Islet of Langerhans (tissue), 1 donor: ENCODE data around the gene ANKRD24.
"Not testable (repeated sequence)": the region's sequence is repeated elsewhere in the genome, so short reads cannot be mapped to it uniquely, and the experiment has no call there.

Experiments
- FAIRE-seq: peaks from one replicate; lab custom pipeline; 2011; peaks lifted over from hg19 to GRCh38; lab: Jason Lieb, UNC

ANKRD24 gene

GRCh38 chr19:4268816-4269430 lies 86.4 kb downstream of the ANKRD24 start:
- no peak for FAIRE-seq

- no peak for FAIRE-seq
Measured at GRCh38 chr19:4272894-4273293, 90.4 kb downstream of the ANKRD24 start.

GRCh38 chr19:4274321-4274686 lies 91.8 kb downstream of the ANKRD24 start:
- FAIRE-seq: not testable (repeated sequence)
